Subcutaneous adipose tissue (tissue), 4 donors: Measurements from ENCODE around the gene SSU72. TPM values are rescaled to one million over a fixed set of nuclear protein-coding genes. Genes with fewer than 3 reads are reported as not detected.

ENCODE experiments used
- total RNA-seq, 4 donors: library from RNA; depleted of rRNA; stranded (reverse); fragments of >200 nt; gene quantifications; one replicate each; pipeline ENCODE4 v1.1.0, GENCODE V29; 2016
- TF ChIP-seq, protein P1 (sequence below): fragments of 450-650 bp; IDR thresholded peaks from one replicate; pipeline ENCODE4 v1.5.1; 2016; ENCODE audit warnings: low read depth, mild to moderate bottlenecking, control low read depth, antibody characterized with exemption, moderate library complexity

SSU72 gene
- total RNA-seq, 4 donors from 2014 or later = 76.0 to 138 (median 110) TPM

DNA sequence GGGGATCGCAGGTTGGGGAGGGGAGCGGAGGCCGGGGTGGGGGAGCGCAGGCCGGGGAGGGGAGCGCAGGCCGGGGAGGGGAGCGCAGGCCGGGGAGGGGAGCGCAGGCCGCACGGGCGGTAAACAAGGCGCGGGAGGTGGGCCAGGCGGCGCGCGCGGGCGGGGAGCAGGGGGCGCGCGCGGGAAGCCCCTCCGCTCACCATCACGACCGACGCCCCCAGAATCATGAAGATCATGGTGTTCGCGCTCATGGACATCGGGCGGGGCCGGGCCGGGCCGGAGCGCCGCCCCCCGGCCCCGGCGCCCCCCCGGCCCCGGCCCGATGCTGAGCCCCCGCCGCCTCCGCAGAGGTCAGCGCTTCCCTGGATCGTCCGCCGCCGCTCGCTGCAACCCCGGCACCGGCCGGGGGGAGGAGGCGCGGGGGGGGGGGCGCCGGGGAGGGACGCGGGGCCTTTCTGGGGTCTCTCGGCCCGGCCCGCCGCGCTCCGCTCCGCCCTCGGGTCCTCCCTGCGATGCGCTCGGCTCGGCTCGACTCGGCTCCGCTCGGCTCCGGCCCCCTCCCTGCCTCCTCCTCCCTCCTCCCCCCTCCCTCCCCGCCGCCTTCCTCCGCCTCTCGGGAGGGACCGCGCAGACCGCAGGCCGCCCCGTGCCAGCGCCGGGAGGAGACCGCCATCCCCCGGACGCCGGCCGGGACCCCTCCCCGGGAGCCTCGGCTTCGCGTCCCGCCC lies 34.4 kb downstream of the SSU72 start, which contains the start of gene TMEM240:
TMEM240 (minus strand) TSS at position 535 of the 728 bp plus-strand sequence; CDS start at position 257, 278 bp downstream.
- TF ChIP-seq, protein P1, sequence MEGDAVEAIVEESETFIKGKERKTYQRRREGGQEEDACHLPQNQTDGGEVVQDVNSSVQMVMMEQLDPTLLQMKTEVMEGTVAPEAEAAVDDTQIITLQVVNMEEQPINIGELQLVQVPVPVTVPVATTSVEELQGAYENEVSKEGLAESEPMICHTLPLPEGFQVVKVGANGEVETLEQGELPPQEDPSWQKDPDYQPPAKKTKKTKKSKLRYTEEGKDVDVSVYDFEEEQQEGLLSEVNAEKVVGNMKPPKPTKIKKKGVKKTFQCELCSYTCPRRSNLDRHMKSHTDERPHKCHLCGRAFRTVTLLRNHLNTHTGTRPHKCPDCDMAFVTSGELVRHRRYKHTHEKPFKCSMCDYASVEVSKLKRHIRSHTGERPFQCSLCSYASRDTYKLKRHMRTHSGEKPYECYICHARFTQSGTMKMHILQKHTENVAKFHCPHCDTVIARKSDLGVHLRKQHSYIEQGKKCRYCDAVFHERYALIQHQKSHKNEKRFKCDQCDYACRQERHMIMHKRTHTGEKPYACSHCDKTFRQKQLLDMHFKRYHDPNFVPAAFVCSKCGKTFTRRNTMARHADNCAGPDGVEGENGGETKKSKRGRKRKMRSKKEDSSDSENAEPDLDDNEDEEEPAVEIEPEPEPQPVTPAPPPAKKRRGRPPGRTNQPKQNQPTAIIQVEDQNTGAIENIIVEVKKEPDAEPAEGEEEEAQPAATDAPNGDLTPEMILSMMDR = no peak

DNA sequence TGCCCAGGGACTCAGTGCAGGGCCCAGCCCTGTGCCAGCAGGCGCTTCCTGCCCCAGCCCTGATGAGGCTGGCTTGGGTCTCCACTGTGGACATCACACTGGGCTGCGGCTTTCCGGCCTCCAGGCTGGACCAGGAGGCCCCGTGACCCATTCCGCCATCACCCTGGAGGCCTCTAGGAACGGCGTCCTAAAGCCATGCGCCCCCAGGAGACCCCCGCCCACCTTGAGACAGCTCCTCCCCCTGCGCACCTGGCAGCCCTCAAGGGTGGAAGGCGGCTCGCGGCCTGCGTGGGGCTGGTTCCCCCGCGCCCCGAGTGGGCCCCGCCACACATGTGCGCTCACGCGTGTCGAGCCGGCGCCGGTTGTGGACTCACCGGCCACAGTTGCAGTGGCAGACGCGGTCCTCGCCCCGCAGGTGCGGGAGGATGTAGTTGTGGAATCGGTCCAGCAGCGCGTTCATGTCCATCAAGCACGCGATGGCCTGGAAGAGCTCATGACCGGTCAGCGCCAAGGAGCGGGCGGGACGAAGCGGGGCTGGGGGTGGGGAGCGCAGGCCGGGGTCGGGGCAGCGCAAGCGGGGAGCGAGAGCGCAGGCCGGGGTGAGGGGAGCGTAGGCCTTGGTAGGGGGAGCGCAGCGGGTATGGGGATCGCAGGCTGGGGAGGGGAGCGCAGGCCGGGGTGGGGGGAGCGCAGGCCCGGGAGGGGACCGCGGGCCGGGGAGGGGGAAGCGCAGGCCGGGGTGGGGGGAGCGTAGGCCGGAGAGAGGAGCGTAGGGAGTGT lies 35.2 kb downstream of the SSU72 start:
- TF ChIP-seq, protein P1 = no peak

DNA sequence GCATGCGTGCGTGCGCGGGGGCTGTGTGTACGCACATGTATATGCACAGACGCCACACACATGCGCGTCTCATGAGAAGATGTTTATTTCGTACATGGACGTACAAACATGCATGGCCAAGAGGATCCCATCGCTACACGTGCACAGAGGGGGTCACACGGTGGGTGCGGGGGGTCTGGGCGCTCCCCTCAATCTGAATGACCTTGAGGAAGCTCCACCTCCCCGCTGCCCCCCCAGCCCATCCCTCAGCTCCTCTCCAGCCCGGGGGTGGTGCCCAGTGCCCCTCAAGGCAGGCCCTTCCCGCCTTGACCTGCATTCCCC lies 35.7 kb downstream of the SSU72 start:
- TF ChIP-seq, protein P1 = no peak

DNA sequence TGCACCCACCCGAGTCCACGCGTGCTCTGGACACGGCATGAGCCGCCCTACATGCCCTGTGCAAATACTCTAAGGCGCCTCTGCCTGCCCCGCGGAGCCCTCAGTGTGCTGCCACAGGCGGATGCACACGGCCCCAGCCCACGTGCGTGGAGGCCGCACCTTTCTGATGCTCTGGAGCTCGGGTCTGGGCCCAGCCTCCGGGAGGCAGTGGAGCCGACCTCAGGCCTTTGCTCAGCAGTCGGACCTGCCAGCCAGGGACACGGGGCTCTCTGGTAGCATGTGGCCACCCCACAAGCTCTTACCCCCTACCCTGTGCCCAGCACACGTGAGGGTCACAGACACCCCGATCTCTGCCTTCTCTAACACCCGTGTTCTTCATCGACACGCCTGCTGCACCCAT lies 36.3 kb downstream of the SSU72 start:
- TF ChIP-seq, protein P1 = no peak

DNA sequence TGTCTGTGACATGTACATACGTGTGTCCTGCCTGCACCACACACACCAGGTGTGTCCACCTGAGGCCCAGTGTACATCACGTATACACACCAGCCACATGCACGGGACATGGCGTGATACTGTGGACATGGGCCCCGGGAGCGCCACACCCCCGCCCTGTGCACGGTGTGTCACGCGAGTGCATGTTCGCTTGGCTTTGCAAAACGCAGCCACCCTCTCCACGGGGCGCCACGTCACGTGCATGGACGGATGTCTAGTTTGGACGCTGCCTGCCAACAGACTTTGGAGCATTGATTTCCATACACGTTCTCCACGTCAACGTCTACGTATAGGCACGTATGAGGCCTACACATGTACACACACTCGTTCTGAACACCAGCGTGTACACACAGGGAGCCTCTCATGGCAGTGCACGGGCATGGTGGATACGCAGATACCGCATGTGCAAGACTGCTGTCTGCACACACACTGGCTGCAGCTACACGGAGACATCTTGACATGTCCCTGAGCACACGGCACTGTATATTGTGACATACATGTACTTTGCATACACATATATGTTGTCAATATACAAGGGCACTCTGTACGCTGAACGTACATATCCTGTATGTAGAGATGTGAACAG lies 36.9 kb downstream of the SSU72 start:
- TF ChIP-seq, protein P1 = no peak

DNA sequence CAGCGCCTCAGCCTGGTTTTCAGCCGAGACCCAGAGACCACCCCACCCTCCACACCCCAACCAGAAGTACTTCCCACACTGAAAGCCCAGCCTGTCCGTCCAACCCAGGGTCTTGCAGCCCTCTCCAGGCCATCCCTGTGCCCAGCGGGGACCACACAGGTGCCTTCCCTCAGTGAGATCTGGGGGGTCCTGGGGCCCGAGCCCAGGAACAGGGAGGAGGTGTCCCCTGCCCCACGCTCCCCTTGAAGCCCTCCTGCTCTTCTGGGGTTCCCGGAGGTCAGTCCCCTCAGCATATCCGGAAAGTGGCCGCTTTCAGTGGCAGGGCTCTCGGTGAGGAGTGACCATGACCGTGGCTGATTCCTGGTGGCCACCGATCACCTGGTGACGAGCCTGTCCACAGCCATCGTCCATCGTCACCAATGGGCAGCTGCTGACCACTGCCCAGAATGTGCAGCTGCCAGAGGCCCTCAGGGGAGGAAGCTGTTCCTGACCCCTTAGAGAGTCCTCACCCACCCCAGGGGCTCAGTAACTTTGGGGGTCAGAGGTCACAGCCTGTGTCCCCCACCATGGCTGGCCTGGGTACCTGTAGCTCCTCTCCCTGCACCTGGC lies 37.6 kb downstream of the SSU72 start:
- TF ChIP-seq, protein P1 = no peak
